ENCODE data around the gene SEMA4G. TPM values are rescaled to one million over a fixed set of nuclear protein-coding genes. Genes with fewer than 3 reads are reported as not detected.

The SEMA4G gene
- 0.85 and 0.88 TPM in 2 replicates for total RNA-seq

- intact Hi-C loops (cut with micrococcal nuclease): loop anchor here (1.0 kb wide), 3 partner anchors 18 to 45 kb away; partner anchors contain the start of genes MRPL43 and TWNK
These were observed at the start of gene SEMA4G for GRCh38 chr10:100969187-100970075. Gene SEMA4G, plus strand, starts transcription at chr10:100969504. Its CDS starts 3,409 bp downstream, at chr10:100972913.

GRCh38 chr10:100923580-100923979 is 45.7 kb upstream of the SEMA4G start:
- intact Hi-C loops (cut with micrococcal nuclease): no loop called here

- intact Hi-C loops (cut with micrococcal nuclease): no loop called here
These were observed 42.0 kb upstream of the SEMA4G start for GRCh38 chr10:100927266-100927665.

GRCh38 chr10:100928039-100928438 is 41.3 kb upstream of the SEMA4G start:
- intact Hi-C loops (cut with micrococcal nuclease): no loop called here

- intact Hi-C loops (cut with micrococcal nuclease): no loop called here
These were observed 38.9 kb upstream of the SEMA4G start for GRCh38 chr10:100930368-100930767.

GRCh38 chr10:100934084-100934659 is 35.1 kb upstream of the SEMA4G start:
- intact Hi-C loops (cut with micrococcal nuclease): no loop called here

- intact Hi-C loops (cut with micrococcal nuclease): no loop called here
These were observed 29.4 kb upstream of the SEMA4G start for GRCh38 chr10:100939763-100940344.

- intact Hi-C loops (cut with micrococcal nuclease): no loop called here
These were observed 27.1 kb upstream of the SEMA4G start for GRCh38 chr10:100942229-100942628.

- intact Hi-C loops (cut with micrococcal nuclease): no loop called here
These were observed 25.8 kb upstream of the SEMA4G start for GRCh38 chr10:100943508-100943907.

- intact Hi-C loops (cut with micrococcal nuclease): no loop called here
These were observed 23.6 kb upstream of the SEMA4G start for GRCh38 chr10:100945754-100946153.

GRCh38 chr10:100948916-100949315 is 20.4 kb upstream of the SEMA4G start:
- intact Hi-C loops (cut with micrococcal nuclease): no loop called here

- intact Hi-C loops (cut with micrococcal nuclease): no loop called here
These were observed 9.1 kb upstream of the SEMA4G start for GRCh38 chr10:100960251-100960650.

GRCh38 chr10:100962351-100963080 is 6.8 kb upstream of the SEMA4G start:
- intact Hi-C loops (cut with micrococcal nuclease): no loop called here

GRCh38 chr10:100963826-100964225 is 5.5 kb upstream of the SEMA4G start:
- intact Hi-C loops (cut with micrococcal nuclease): no loop called here

- intact Hi-C loops (cut with micrococcal nuclease): no loop called here
These were observed 3.5 kb upstream of the SEMA4G start for GRCh38 chr10:100965820-100966219.

- intact Hi-C loops (cut with micrococcal nuclease): no loop called here
These were observed 2.4 kb upstream of the SEMA4G start for GRCh38 chr10:100966887-100967286.

- intact Hi-C loops (cut with micrococcal nuclease): no loop called here
These were observed 2.0 kb upstream of the SEMA4G start for GRCh38 chr10:100967332-100967731.

GRCh38 chr10:100968062-100968736 is 1.1 kb upstream of the SEMA4G start:
- intact Hi-C loops (cut with micrococcal nuclease): no loop called here

GRCh38 chr10:100968863-100969186 is 479 bp upstream of the SEMA4G start:
- intact Hi-C loops (cut with micrococcal nuclease): loop anchor here (1.0 kb wide), 2 partner anchors 18 to 45 kb away; partner anchors contain the start of genes MRPL43 and TWNK

- intact Hi-C loops (cut with micrococcal nuclease): loop anchor here (1.0 kb wide), 1 partner anchor 27 kb away; no protein-coding TSS in a partner anchor
These were observed 991 bp downstream of the SEMA4G start for GRCh38 chr10:100970076-100970913.

All from T-helper 1 cell treated with Interleukin-12 subunit alpha and Interleukin-12 subunit beta and Interleukin-4 antibody, amounts not matched to agents 30 ng/mL and 1 ng/mL, for 36 hours (primary cell).